HEK293 (cell line): ENCODE data around the gene NOL4L.
"Not testable (repeated sequence)": the region's sequence is repeated elsewhere in the genome, so short reads cannot be mapped to it uniquely, and the experiment has no call there.

Source experiments
- SP2 ChIP-seq: fragments of 450-650 bp; formaldehyde crosslinking; IDR thresholded peaks from 2 replicates; pipeline ENCODE4 v1.5.1; 2016; ENCODE audit warnings: missing biosample characterization, missing genetic modification characterization
- YY1 ChIP-seq: fragments of 450-650 bp; formaldehyde crosslinking; IDR thresholded peaks from 2 replicates; pipeline ENCODE4 v1.5.1; 2018; ENCODE audit warnings: missing biosample characterization, missing genetic modification characterization
- ZBTB20 ChIP-seq: fragments of 450-650 bp; formaldehyde crosslinking; IDR thresholded peaks from 2 replicates; pipeline ENCODE4 v1.5.1; 2016; ENCODE audit warnings: missing biosample characterization, missing genetic modification characterization
- TF ChIP-seq, protein P1 (sequence below): fragments of 450-650 bp; formaldehyde crosslinking; IDR thresholded peaks from 2 replicates; pipeline ENCODE4 v1.5.1; 2016; ENCODE audit warnings: missing biosample characterization, missing genetic modification characterization

DNA sequence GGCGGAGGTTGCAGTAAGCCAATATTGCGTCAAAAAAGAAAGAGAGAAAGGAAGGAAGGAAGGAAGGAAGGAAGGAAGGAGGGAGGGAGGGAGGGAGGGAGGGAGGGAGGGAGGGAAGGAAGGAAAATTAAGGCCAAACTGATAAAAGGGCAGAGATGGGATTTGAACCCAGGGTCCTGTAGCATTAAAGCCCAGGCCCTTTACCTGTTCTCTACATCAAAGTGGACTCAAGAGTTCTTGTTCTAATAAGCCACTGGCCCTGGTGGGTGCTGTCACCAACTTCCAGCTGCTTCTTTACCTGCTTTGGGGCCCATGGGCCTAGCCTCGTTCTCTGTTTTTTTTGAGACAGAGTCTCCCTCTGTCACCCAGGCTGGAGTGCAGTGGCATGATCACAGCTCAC, 7.1 kb downstream of the NOL4L start:
- not testable (repeated sequence) for TF ChIP-seq SP2 (tag by site-specific recombination); ZBTB20 (tag by site-specific recombination); YY1
- TF ChIP-seq, protein P1, sequence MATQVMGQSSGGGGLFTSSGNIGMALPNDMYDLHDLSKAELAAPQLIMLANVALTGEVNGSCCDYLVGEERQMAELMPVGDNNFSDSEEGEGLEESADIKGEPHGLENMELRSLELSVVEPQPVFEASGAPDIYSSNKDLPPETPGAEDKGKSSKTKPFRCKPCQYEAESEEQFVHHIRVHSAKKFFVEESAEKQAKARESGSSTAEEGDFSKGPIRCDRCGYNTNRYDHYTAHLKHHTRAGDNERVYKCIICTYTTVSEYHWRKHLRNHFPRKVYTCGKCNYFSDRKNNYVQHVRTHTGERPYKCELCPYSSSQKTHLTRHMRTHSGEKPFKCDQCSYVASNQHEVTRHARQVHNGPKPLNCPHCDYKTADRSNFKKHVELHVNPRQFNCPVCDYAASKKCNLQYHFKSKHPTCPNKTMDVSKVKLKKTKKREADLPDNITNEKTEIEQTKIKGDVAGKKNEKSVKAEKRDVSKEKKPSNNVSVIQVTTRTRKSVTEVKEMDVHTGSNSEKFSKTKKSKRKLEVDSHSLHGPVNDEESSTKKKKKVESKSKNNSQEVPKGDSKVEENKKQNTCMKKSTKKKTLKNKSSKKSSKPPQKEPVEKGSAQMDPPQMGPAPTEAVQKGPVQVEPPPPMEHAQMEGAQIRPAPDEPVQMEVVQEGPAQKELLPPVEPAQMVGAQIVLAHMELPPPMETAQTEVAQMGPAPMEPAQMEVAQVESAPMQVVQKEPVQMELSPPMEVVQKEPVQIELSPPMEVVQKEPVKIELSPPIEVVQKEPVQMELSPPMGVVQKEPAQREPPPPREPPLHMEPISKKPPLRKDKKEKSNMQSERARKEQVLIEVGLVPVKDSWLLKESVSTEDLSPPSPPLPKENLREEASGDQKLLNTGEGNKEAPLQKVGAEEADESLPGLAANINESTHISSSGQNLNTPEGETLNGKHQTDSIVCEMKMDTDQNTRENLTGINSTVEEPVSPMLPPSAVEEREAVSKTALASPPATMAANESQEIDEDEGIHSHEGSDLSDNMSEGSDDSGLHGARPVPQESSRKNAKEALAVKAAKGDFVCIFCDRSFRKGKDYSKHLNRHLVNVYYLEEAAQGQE (tag by site-specific recombination): not testable (repeated sequence)
